Measurements from ENCODE around the gene ZNF689.

Gene ZNF689

DNA sequence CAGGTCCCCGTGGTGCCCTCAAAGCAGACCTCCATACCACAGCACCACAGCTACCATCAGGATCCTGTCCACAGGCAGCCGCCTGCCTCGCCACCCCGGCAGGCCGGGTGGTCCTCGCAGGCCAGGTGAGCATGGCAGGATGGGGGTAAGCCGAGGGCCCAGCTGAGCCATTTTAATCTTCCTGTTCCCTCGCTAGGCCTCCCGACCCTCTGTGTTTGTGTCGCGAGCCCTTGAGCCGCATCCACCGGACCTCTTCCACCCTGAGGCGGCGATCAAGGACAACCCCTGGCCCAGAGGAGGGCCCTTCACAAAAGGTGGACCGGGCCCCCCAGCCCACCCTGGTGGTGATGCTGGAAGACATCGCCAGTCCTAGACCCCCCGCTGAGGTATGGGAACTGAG, 42.5 kb upstream of the ZNF689 start:
- Histone ChIP-seq H3K4me2 (ENCODE audit: low read length) (no peak overlapping the region), H2BK120ac (ENCODE audit: insufficient read depth, low read length, poor library complexity) (no peak overlapping the region), H3K4me1 (ENCODE audit: control insufficient read depth in 1 of 2, insufficient read depth in 2 of 2, low read length in 2 of 2) (peaks cover 6 to 12% of the 10 kb centered on the region in 2 experiments), H3K23ac (ENCODE audit: low read length) (no peak overlapping the region), H2BK5ac (ENCODE audit: low read depth, low read length, poor library complexity) (no peak overlapping the region), H4K91ac (ENCODE audit: low read depth, low read length) (no peak overlapping the region), H4K12ac (ENCODE audit: low read depth, low read length) (no peak overlapping the region), H2AK5ac (ENCODE audit: low read length) (no peak overlapping the region), H3K79me1 (ENCODE audit: low read length) (peaks cover 17% of the 10 kb centered on the region), H3K27ac (ENCODE audit: low read depth, low read length) (no peak overlapping the region), H3K18ac (ENCODE audit: low read length) (peak overlapping the region; percentile 27), H3K4me3 (ENCODE audit: low read depth, low read length) (no peak overlapping the region), H3K36me3 (ENCODE audit: control insufficient read depth in 1 of 2, insufficient read depth in 2 of 2, low read length in 2 of 2) (peaks cover 34% of the 10 kb centered on the region in 2 experiments), H3K14ac (ENCODE audit: low read length) (no peak overlapping the region), H3K27me3 (ENCODE audit: insufficient read depth, low read length) (no peaks in the 10 kb centered on the region), H3K4ac (ENCODE audit: low read depth, low read length) (no peak overlapping the region), H3K9ac (ENCODE audit: low read length) (no peak overlapping the region), H3K79me2 (ENCODE audit: control insufficient read depth, insufficient read depth, low read length, poor library complexity) (peaks cover 7% of the 10 kb centered on the region), H4K8ac (ENCODE audit: low read depth, low read length) (no peak overlapping the region), H2BK12ac (ENCODE audit: low read length) (no peak overlapping the region), H3K9me3 (ENCODE audit: insufficient read depth, low read depth, low read length) (peaks cover 1% of the 10 kb centered on the region), H2AFZ (ENCODE audit: insufficient read depth, low read length, poor library complexity) (no peak overlapping the region)
- WGBS (ENCODE audit: extremely low coverage, insufficient coverage, insufficient read length): no CpG with 5 or more reads among the region's 18 CpGs
- no peak for DNase-seq

DNA sequence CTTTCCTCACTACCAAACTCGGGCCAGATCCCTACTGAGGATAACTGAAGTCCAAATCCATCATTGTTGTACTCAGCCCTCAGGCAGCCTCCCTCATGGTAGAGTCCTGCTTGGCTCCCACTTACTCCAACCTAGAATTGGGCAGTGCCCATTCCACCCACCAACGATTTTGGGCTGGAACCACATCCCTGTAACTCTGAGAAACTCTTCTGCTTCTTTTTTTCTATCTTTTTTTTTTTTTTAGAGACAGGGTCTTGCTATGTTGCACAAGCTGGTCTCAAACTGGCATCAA, 41.8 kb upstream of the ZNF689 start:
- Histone ChIP-seq H3K14ac (ENCODE audit: low read length) (peak overlapping the region; percentile 66), H3K18ac (ENCODE audit: low read length) (peak overlapping the region; percentile 37), H4K8ac (ENCODE audit: low read depth, low read length) (no peak overlapping the region), H3K4ac (ENCODE audit: low read depth, low read length) (no peak overlapping the region), H4K91ac (ENCODE audit: low read depth, low read length) (peak overlapping the region; percentile 82), H3K4me1 (ENCODE audit: control insufficient read depth in 1 of 2, insufficient read depth in 2 of 2, low read length in 2 of 2) (peaks cover 2 to 8% of the 10 kb centered on the region in 2 experiments), H3K79me2 (ENCODE audit: control insufficient read depth, insufficient read depth, low read length, poor library complexity) (peaks cover 7% of the 10 kb centered on the region), H3K23ac (ENCODE audit: low read length) (no peak overlapping the region), H2BK12ac (ENCODE audit: low read length) (no peak overlapping the region), H2BK5ac (ENCODE audit: low read depth, low read length, poor library complexity) (no peak overlapping the region), H2AFZ (ENCODE audit: insufficient read depth, low read length, poor library complexity) (no peak overlapping the region), H3K9me3 (ENCODE audit: insufficient read depth, low read depth, low read length) (peaks cover 1% of the 10 kb centered on the region), H3K27me3 (ENCODE audit: insufficient read depth, low read length) (no peaks in the 10 kb centered on the region), H3K79me1 (ENCODE audit: low read length) (peaks cover 13% of the 10 kb centered on the region), H3K4me2 (ENCODE audit: low read length) (peak overlapping the region; percentile 98), H2BK120ac (ENCODE audit: insufficient read depth, low read length, poor library complexity) (no peak overlapping the region), H3K27ac (ENCODE audit: low read depth, low read length) (no peak overlapping the region), H3K36me3 (ENCODE audit: control insufficient read depth in 1 of 2, insufficient read depth in 2 of 2, low read length in 2 of 2) (peaks cover 34% of the 10 kb centered on the region in 2 experiments), H3K9ac (ENCODE audit: low read length) (peak overlapping the region; percentile 63), H4K12ac (ENCODE audit: low read depth, low read length) (peak overlapping the region; percentile 74), H2AK5ac (ENCODE audit: low read length) (peak overlapping the region; percentile 40), H3K4me3 (ENCODE audit: low read depth, low read length) (peak overlapping the region; percentile 66)
- WGBS (ENCODE audit: extremely low coverage, insufficient coverage, insufficient read length): no CpG with 5 or more reads among the region's 2 CpGs
- no peak for DNase-seq

DNA sequence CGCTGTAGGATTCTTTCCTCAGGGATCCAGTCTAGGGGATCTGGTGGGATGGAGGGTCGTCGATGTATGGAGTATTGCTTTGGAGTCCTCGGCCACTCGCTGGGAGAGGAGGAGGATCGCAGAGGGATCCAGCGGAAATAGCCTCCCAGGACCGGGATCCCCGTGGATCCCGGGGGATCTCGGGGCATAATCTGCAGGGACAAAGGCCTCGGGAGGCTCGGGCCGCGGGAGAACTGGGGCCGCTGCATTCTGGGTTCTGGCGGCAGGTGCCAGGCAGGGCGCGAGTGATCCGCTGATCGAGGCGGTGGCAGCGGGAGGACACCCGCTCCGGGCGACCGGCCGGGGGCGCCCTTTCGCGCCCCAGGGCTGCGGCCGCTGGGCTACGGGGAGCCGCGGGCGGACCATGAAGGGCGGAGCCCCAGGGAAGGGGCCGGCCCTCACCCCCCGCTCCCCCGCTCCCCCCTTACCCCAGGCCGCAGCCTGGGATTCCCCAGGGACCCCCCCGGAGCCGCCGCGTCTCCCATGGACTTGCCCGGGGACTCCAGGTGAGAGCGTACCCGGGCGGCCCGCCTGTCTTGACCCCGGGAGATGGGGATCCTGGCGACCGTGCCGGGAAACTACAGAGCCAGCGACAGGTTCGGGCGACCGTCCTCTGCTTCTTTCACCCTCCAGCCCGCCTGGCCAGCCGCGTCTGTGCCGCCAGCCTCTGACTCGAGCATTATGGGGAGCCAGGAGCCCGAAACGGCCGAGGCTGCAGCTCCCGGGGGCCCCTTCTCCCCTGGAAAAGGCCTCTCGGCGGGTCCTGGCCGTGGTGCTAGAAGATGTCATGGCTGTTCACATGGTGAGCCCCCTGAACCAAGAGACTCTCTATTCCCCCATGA, 41.2 kb upstream of the ZNF689 start:
- Histone ChIP-seq H3K36me3 (ENCODE audit: control insufficient read depth in 1 of 2, insufficient read depth in 2 of 2, low read length in 2 of 2) (peaks cover 34% of the 10 kb centered on the region in 2 experiments), H3K23ac (ENCODE audit: low read length) (no peak overlapping the region), H3K79me1 (ENCODE audit: low read length) (peaks cover 13% of the 10 kb centered on the region), H4K91ac (ENCODE audit: low read depth, low read length) (peak overlapping the region; percentile 82), H3K4ac (ENCODE audit: low read depth, low read length) (peak overlapping the region; percentile 49), H4K8ac (ENCODE audit: low read depth, low read length) (peak overlapping the region; percentile 57), H3K14ac (ENCODE audit: low read length) (peak overlapping the region; percentile 77), H3K9ac (ENCODE audit: low read length) (peak overlapping the region; percentile 76), H2AFZ (ENCODE audit: insufficient read depth, low read length, poor library complexity) (peak overlapping the region; percentile 77), H3K4me2 (ENCODE audit: low read length) (peak overlapping the region; percentile 98), H4K12ac (ENCODE audit: low read depth, low read length) (peak overlapping the region; percentile 74), H3K9me3 (ENCODE audit: insufficient read depth, low read depth, low read length) (peaks cover 1% of the 10 kb centered on the region), H2BK12ac (ENCODE audit: low read length) (no peak overlapping the region), H3K27me3 (ENCODE audit: insufficient read depth, low read length) (no peaks in the 10 kb centered on the region), H3K27ac (ENCODE audit: low read depth, low read length) (peak overlapping the region; percentile 42), H3K4me1 (ENCODE audit: control insufficient read depth in 1 of 2, insufficient read depth in 2 of 2, low read length in 2 of 2) (peaks cover 2 to 8% of the 10 kb centered on the region in 2 experiments), H3K18ac (ENCODE audit: low read length) (peak overlapping the region; percentile 57), H3K4me3 (ENCODE audit: low read depth, low read length) (peak overlapping the region; percentile 81), H3K79me2 (ENCODE audit: control insufficient read depth, insufficient read depth, low read length, poor library complexity) (peaks cover 7% of the 10 kb centered on the region), H2AK5ac (ENCODE audit: low read length) (peak overlapping the region; percentile 39), H2BK5ac (ENCODE audit: low read depth, low read length, poor library complexity) (peak overlapping the region; percentile 67), H2BK120ac (ENCODE audit: insufficient read depth, low read length, poor library complexity) (peak overlapping the region; percentile 47)
- peak; percentile 27 to 58 for DNase-seq
- no CpG with 5 or more reads among the region's 71 CpGs for WGBS (ENCODE audit: extremely low coverage, insufficient coverage, insufficient read length)

DNA sequence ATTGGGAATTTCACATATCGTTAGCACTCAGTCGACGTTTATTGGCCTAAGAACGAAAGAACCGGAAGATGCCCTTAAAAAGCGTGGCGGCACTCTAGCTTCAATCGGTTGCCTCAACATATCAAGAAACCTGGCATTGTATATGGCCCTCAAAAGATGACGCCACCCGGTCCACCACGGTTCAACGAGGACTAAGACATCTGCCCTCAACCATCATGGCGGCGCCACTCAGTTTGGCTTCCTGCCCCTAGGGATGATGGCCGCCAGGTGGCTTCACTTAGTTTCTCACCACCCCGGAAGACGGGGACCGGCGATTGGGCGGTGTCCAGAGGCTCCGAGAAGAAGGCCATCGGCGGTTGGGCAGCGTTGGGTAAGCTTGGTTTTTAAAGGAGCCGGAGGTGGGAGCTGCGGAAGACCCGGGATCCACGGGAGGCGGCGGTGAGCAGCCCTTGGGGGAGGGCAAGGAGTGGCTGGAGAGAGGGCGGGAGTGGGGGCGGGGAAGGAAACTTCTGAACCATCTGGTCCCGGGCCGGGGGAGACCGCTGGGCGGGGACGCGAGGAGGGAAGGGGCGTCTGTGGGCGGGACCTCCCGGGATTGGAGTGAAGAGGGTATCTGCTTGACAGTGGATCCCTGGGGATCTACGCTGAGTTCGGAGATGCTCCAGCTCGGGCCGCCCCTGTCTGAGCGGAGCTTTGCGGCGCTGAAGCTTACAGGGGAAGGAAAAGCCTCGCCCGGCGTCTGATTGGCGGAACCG, 40.4 kb upstream of the ZNF689 start, which contains the start of gene PRR14:
Gene PRR14, plus strand, starts transcription at position 592 of the 755 bp plus-strand sequence. CDS start 686 bp downstream, outside the sequence.
- no CpG with 5 or more reads among the region's 53 CpGs for WGBS (ENCODE audit: extremely low coverage, insufficient coverage, insufficient read length)
- Histone ChIP-seq H3K9ac (ENCODE audit: low read length) (peak within 1 kb of the TSS; percentile 76), H3K4me2 (ENCODE audit: low read length) (peak within 1 kb of the TSS; percentile 98), H3K36me3 (ENCODE audit: control insufficient read depth in 1 of 2, insufficient read depth in 2 of 2, low read length in 2 of 2) (peaks cover 28% of the 10 kb centered on the region in 2 experiments), H3K4me1 (ENCODE audit: control insufficient read depth in 1 of 2, insufficient read depth in 2 of 2, low read length in 2 of 2) (peaks cover 2 to 8% of the 10 kb centered on the region in 2 experiments), H3K79me1 (ENCODE audit: low read length) (peaks cover 13% of the 10 kb centered on the region), H3K4ac (ENCODE audit: low read depth, low read length) (peak within 1 kb of the TSS; percentile 56), H3K4me3 (ENCODE audit: low read depth, low read length) (peak within 1 kb of the TSS; percentile 81), H2AFZ (ENCODE audit: insufficient read depth, low read length, poor library complexity) (peak within 1 kb of the TSS; percentile 81), H3K27me3 (ENCODE audit: insufficient read depth, low read length) (no peaks in the 10 kb centered on the region), H4K8ac (ENCODE audit: low read depth, low read length) (peak within 1 kb of the TSS; percentile 99), H2AK5ac (ENCODE audit: low read length) (peak within 1 kb of the TSS; percentile 77), H3K18ac (ENCODE audit: low read length) (peak within 1 kb of the TSS; percentile 57), H4K91ac (ENCODE audit: low read depth, low read length) (peak within 1 kb of the TSS; percentile 93), H3K9me3 (ENCODE audit: insufficient read depth, low read depth, low read length) (peaks cover 1% of the 10 kb centered on the region), H3K27ac (ENCODE audit: low read depth, low read length) (peak within 1 kb of the TSS; percentile 42), H2BK5ac (ENCODE audit: low read depth, low read length, poor library complexity) (peak within 1 kb of the TSS; percentile 67), H2BK120ac (ENCODE audit: insufficient read depth, low read length, poor library complexity) (peak within 1 kb of the TSS; percentile 47), H3K79me2 (ENCODE audit: control insufficient read depth, insufficient read depth, low read length, poor library complexity) (peaks cover 7% of the 10 kb centered on the region), H3K23ac (ENCODE audit: low read length) (no peak within 1 kb of the TSS), H3K14ac (ENCODE audit: low read length) (peak within 1 kb of the TSS; percentile 83), H2BK12ac (ENCODE audit: low read length) (no peak within 1 kb of the TSS), H4K12ac (ENCODE audit: low read depth, low read length) (peak within 1 kb of the TSS; percentile 98)
- DNase-seq: peak; percentile 99 to 100
